A549 (cell line): ENCODE measurements around the gene TFRC. TPM values are rescaled to one million over a fixed set of nuclear protein-coding genes. Genes with fewer than 3 reads are reported as not detected.
"Not testable (repeated sequence)": the region's sequence is repeated elsewhere in the genome, so short reads cannot be mapped to it uniquely, and the experiment has no call there.

ENCODE experiments used
- ATAC-seq, 2 experiments: fragments of 200-7000 bp in 1 of 2; fragments of >200 bp in 1 of 2; cut with Nextera tagmentation in 1 of 2; cut with Tn5 transposase in 1 of 2; 3 replicates each; pipeline versions ENCODE4 v1.8.0 to v1.9.1; 2018 to 2020; ENCODE audit warnings: mild to moderate bottlenecking in 1 of 2, moderate library complexity in 1 of 2
- CTCF ChIA-PET: fragments of 300-600 bp; sonication (Branson Sonifier 250); formaldehyde crosslinking; extraction: SDS; loops from one replicate; lab custom pipeline; 2021; ENCODE audit warnings: antibody characterized with exemption, inconsistent platforms; lab: Yijun Ruan, JAX
- POLR2A ChIA-PET: fragments of 350-600 bp; formaldehyde crosslinking; extraction: SDS; loops from one replicate; lab custom pipeline; 2021; ENCODE audit warnings: antibody characterized with exemption, inconsistent platforms; lab: Yijun Ruan, JAX
- DNase-seq, 2 experiments: peaks; one replicate each; pipeline versions ENCODE4 v3.0.0 to v3.0.0-alpha.2; 2011 to 2016; ENCODE audit warnings: low read depth in 1 of 2, low spot score in 1 of 2
- FAIRE-seq: peaks from 2 replicates; lab custom pipeline; 2011; peaks lifted over from hg19 to GRCh38; lab: Jason Lieb, UNC
- H3K27ac ChIP-seq, 2 experiments: fragments of >200 bp; sonication (Bioruptor Twin); formaldehyde crosslinking; 3 replicates each; pipeline ENCODE4 v1.5.1; 2016 to 2017
- H3K4me1 ChIP-seq: fragments of >200 bp; sonication (Bioruptor Twin); formaldehyde crosslinking; 3 replicates; pipeline ENCODE4 v1.6.1; 2016
- H3K4me2 ChIP-seq: fragments of >200 bp; sonication (Bioruptor Twin); formaldehyde crosslinking; 3 replicates; pipeline ENCODE4 v1.6.1; 2016
- H3K4me3 ChIP-seq: fragments of >200 bp; sonication (Bioruptor Twin); formaldehyde crosslinking; 3 replicates; pipeline ENCODE4 v1.5.1; 2016
- H3K9me3 ChIP-seq: fragments of >200 bp; sonication (Bioruptor Twin); formaldehyde crosslinking; 3 replicates; pipeline ENCODE4 v1.6.1; 2016
- ATOH8 ChIP-seq: fragments of 250-450 bp; sonication (Bioruptor Pico); IDR thresholded peaks from 2 replicates; pipeline ENCODE4 v1.5.0; 2020; ENCODE audit warnings: low read depth, mild to moderate bottlenecking, moderate library complexity
- CBX8 ChIP-seq: fragments of 200-600 bp; sonication (generic); IDR thresholded peaks from 2 replicates; pipeline ENCODE4 v1.6.1; 2016
- CHD2 ChIP-seq: fragments of 150-350 bp; IDR thresholded peaks from 2 replicates; pipeline ENCODE4 v1.6.1; 2014; ENCODE audit warnings: low read length; ENCODE audit not compliant: partially characterized antibody
- FOXS1 ChIP-seq: fragments of 250-450 bp; sonication (Bioruptor Pico); IDR thresholded peaks from 2 replicates; pipeline ENCODE4 v1.5.0; 2020; ENCODE audit warnings: mild to moderate bottlenecking, moderate library complexity
- GATA3 ChIP-seq: IDR thresholded peaks from 2 replicates; pipeline ENCODE4 v1.6.1; 2012; ENCODE audit warnings: borderline replicate concordance
- HES2 ChIP-seq: fragments of >200 bp; sonication (Bioruptor Twin); formaldehyde crosslinking; IDR thresholded peaks from 2 replicates; pipeline ENCODE4 v1.6.1; 2016
- HEYL ChIP-seq: fragments of 250-450 bp; sonication (Bioruptor Pico); IDR thresholded peaks from 2 replicates; pipeline ENCODE4 v1.8.0; 2021; ENCODE audit warnings: mild to moderate bottlenecking, moderate library complexity
- HOXB5 ChIP-seq: fragments of 250-450 bp; sonication (Bioruptor Pico); IDR thresholded peaks from 2 replicates; pipeline ENCODE4 v1.5.0; 2020; ENCODE audit warnings: mild to moderate bottlenecking, moderate library complexity
- KDM5A ChIP-seq: fragments of 200-600 bp; sonication (generic); IDR thresholded peaks from 2 replicates; pipeline ENCODE4 v1.6.1; 2016; ENCODE audit warnings: antibody characterized with exemption, mild to moderate bottlenecking
- MAFK ChIP-seq: fragments of 450-650 bp; IDR thresholded peaks from 2 replicates; pipeline ENCODE4 v1.6.1; 2014; ENCODE audit not compliant: partially characterized antibody
- MAZ ChIP-seq: fragments of 150-350 bp; IDR thresholded peaks from 2 replicates; pipeline ENCODE4 v1.6.1; 2014; ENCODE audit warnings: antibody characterized with exemption, low read depth, low read length, borderline replicate concordance
- PHF8 ChIP-seq: fragments of 200-600 bp; sonication (generic); IDR thresholded peaks from 2 replicates; pipeline ENCODE4 v1.6.1; 2016; ENCODE audit warnings: low read depth, mild to moderate bottlenecking, antibody characterized with exemption, moderate library complexity, borderline replicate concordance
- RAD21 ChIP-seq, 2 experiments: fragments of >200 bp in 1 of 2; sonication (Bioruptor Twin) in 1 of 2; formaldehyde crosslinking in 1 of 2; IDR thresholded peaks in 1 of 2; conservative IDR thresholded peaks in 1 of 2; 2 replicates in 1 of 2; 3 replicates in 1 of 2; pipeline ENCODE4 v1.6.1; 2012 to 2018; ENCODE audit warnings: inconsistent platforms in 1 of 2
- RNF2 ChIP-seq: fragments of 200-600 bp; sonication (generic); IDR thresholded peaks from 2 replicates; pipeline ENCODE4 v1.6.1; 2016; ENCODE audit warnings: low read depth, mild to moderate bottlenecking, antibody characterized with exemption, moderate library complexity, borderline replicate concordance
- TP53 ChIP-seq: fragments of 250-450 bp; sonication (Bioruptor Pico); IDR thresholded peaks from 2 replicates; pipeline ENCODE4 v1.5.0; 2021; ENCODE audit warnings: mild to moderate bottlenecking, moderate library complexity
- WGBS: methylation state at CpG from one replicate; pipeline ENCODE4 v1.1.6; 2017; ENCODE audit errors: missing lambda C conversion rate; 5-methylcytosine and 5-hydroxymethylcytosine counted together
- polyA plus RNA-seq, 4 experiments: library from polyadenylated mRNA; depleted of rRNA in 3 of 4; stranded (reverse); fragments of >200 nt; fragmentation: RNase III in 1 of 4; extraction: RNeasy Plus Mini Kit Qiagen cat#74134 plus additional on column Dnase treatment in 1 of 4; gene quantifications; 2 replicates in 3 of 4; 3 replicates in 1 of 4; pipeline ENCODE4 v1.2.3, GENCODE V29; 2011 to 2017
- TF ChIP-seq, protein P1 (sequence below): fragments of 450-650 bp; IDR thresholded peaks from 2 replicates; pipeline ENCODE4 v1.6.1; 2014; ENCODE audit warnings: antibody characterized with exemption

The TFRC gene
- polyA plus RNA-seq, 2 of the 4 experiments (the other 2 are of a cell fraction), result 132 to 147 TPM

DNA sequence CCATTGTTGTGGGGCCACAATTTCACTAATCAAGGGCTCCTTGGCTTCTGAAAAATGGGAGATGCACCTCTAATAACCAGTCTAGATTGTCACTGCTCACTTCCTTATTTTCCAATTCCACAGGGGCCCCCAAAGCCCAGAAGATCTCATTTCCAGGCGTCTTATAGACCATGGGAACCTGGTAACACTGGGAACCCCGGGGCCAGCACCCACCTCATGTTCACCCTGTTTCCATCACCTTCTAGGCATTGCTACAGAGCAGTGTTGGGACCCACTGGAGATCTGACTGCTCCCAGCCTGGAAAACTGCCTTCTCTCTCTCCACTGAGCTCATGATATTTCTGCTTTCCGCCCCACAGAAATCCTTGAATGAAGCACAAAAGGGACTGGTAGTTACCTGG lies 61.5 kb downstream of the TFRC start:
- FAIRE-seq (no peak), ATAC-seq (no peak), DNase-seq (no peak)
- no peaks in the 10 kb centered on the region for H3K9me3 ChIP-seq
- H3K4me2 ChIP-seq, result no peak overlapping the region
- no peaks in the 10 kb centered on the region for H3K4me1 ChIP-seq
- ChIA-PET CTCF (no interaction called here), POLR2A (no interaction called here)
- H3K4me3 ChIP-seq, result no peak overlapping the region
- 18% methylated on average over 3 of the region's 3 CpGs for WGBS
- H3K27ac ChIP-seq, result no peak overlapping the region
- TF ChIP-seq FOXS1 (CRISPR knock-in tag), result no peak
- TF ChIP-seq MAFK, result no peak
- TF ChIP-seq TP53, result no peak
- no peak for TF ChIP-seq GATA3
- TF ChIP-seq CHD2, result no peak
- TF ChIP-seq CBX8, result no peak
- TF ChIP-seq KDM5A, result no peak

DNA sequence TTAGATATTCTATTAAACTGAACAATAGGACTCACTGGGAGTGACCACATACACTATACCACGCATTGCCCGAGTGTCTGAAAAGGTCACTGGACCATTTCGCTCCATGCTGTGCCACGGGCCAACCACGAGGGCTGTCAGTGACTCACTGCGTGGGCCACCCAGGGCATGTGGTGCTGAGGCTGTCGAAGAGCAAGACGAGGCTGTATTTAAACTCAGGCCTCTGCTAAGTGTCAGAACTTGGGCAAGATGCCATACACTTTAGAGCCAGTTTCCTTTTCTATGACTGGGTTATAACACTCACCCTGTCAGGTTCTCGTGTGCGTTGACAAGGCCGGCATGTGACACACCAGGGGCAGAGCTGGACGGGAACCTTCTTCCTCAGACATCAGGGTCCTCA lies 62.3 kb downstream of the TFRC start:
- FAIRE-seq, H3K4me2 ChIP-seq, H3K4me1 ChIP-seq, POLR2A ChIA-PET, DNase-seq, H3K4me3 ChIP-seq, H3K27ac ChIP-seq, H3K9me3 ChIP-seq, CTCF ChIA-PET: not testable (repeated sequence)
- WGBS, result 52% methylated on average over 12 of the region's 12 CpGs
- ATAC-seq, result peak in 1 of 2 experiments; percentile 43; a peak in 1 of 6 replicates

DNA sequence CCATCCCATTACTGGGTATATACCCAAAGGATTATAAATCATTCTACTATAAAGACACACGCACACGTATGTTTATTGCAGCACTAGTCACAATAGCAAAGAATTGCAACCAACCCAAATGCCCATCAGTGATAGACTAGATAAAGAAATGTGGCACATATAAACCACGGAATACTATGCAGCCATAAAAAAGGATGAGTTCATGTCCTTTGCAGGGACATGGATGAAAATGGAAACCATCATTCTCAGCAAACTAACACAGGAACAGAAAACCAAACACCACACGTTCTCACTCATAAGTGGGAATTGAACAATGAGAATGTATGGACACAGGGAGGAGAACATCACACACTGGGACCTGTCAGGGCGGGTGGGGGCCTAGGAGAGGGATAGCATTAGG lies 63.7 kb downstream of the TFRC start:
- H3K4me1 ChIP-seq, CTCF ChIA-PET, DNase-seq, H3K4me2 ChIP-seq, ATAC-seq, H3K27ac ChIP-seq, H3K4me3 ChIP-seq, FAIRE-seq, POLR2A ChIA-PET, H3K9me3 ChIP-seq: not testable (repeated sequence)
- WGBS, result 28% methylated on average over 5 of the region's 5 CpGs

- no peak for TF ChIP-seq PHF8
- TF ChIP-seq HEYL (CRISPR knock-in tag), result no peak
- TF ChIP-seq, protein P1, sequence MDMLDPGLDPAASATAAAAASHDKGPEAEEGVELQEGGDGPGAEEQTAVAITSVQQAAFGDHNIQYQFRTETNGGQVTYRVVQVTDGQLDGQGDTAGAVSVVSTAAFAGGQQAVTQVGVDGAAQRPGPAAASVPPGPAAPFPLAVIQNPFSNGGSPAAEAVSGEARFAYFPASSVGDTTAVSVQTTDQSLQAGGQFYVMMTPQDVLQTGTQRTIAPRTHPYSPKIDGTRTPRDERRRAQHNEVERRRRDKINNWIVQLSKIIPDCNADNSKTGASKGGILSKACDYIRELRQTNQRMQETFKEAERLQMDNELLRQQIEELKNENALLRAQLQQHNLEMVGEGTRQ, result no peak
- TF ChIP-seq HOXB5, result no peak
- no peak for TF ChIP-seq ATOH8 (CRISPR knock-in tag)
- TF ChIP-seq RAD21 (conservative IDR thresholded peaks at IDR 0.05 in 1 of 2, IDR thresholded peaks at IDR 0.05 in 1 of 2), result no peak
- no peak for TF ChIP-seq HES2
- no peak for TF ChIP-seq MAZ
- TF ChIP-seq KDM5A, result no peak
- TF ChIP-seq RNF2, result no peak
- WGBS, result 15% methylated on average over 2 of the region's 2 CpGs
- H3K4me3 ChIP-seq, result no peak overlapping the region
- FAIRE-seq, result no peak
- DNase-seq, result no peak
- ChIA-PET POLR2A (no interaction called here), CTCF (interaction anchor here (1.4 kb wide), 1 partner anchor 12 kb away, joined by 4 read pairs; no protein-coding TSS in a partner anchor)
- no peak overlapping the region for H3K4me2 ChIP-seq
- H3K9me3 ChIP-seq, result no peaks in the 10 kb centered on the region
- no peak overlapping the region for H3K27ac ChIP-seq
- ATAC-seq, result 0 out of 6 replicates have a peak, but pooled peaks of 1 of the 2 experiments have one; percentile 45
- no peaks in the 10 kb centered on the region for H3K4me1 ChIP-seq
Observed at GRCh38 chr3:196016485-196016884, 65.4 kb downstream of the TFRC start.
